HEK293T (cell line): ENCODE results near the gene AGPAT4.

Experiments
- CTCF ChIA-PET: fragments of 350-600 bp; formaldehyde crosslinking; extraction: SDS; loops from one replicate; lab custom pipeline; 2021; ENCODE audit warnings: antibody characterized with exemption, inconsistent platforms; lab: Yijun Ruan, JAX
- POLR2A ChIA-PET: fragments of 350-600 bp; formaldehyde crosslinking; extraction: SDS; loops from one replicate; lab custom pipeline; 2020; ENCODE audit warnings: antibody characterized with exemption, inconsistent platforms; lab: Yijun Ruan, JAX
- DNase-seq: peaks from one replicate; pipeline ENCODE4 v3.0.0; 2012; ENCODE audit warnings: mixed read lengths; ENCODE audit errors: extremely low spot score
- ARNT ChIP-seq: fragments of 450-650 bp; IDR thresholded peaks from 2 replicates; pipeline ENCODE4 v1.6.1; 2017; ENCODE audit warnings: mild to moderate bottlenecking
- BHLHE40 ChIP-seq: fragments of 450-650 bp; IDR thresholded peaks from 2 replicates; pipeline ENCODE4 v1.6.1; 2016; ENCODE audit warnings: mild to moderate bottlenecking, moderate library complexity, borderline replicate concordance
- CTBP1 ChIP-seq: fragments of 450-650 bp; IDR thresholded peaks from 2 replicates; pipeline ENCODE4 v1.6.1; 2016; ENCODE audit warnings: borderline replicate concordance
- ELF4 ChIP-seq: fragments of 450-650 bp; IDR thresholded peaks from 2 replicates; pipeline ENCODE4 v1.6.1; 2017; ENCODE audit warnings: antibody characterized with exemption
- FOXA1 ChIP-seq: fragments of 450-650 bp; IDR thresholded peaks from 2 replicates; pipeline ENCODE4 v1.6.1; 2016; ENCODE audit warnings: mild to moderate bottlenecking
- FOXK2 ChIP-seq: fragments of 450-650 bp; IDR thresholded peaks from 2 replicates; pipeline ENCODE4 v1.6.1; 2016; ENCODE audit warnings: mild to moderate bottlenecking
- FOXM1 ChIP-seq: fragments of 450-650 bp; IDR thresholded peaks from 2 replicates; pipeline ENCODE4 v1.6.1; 2017; ENCODE audit warnings: mild to moderate bottlenecking, borderline replicate concordance
- HDGF ChIP-seq: fragments of 450-650 bp; IDR thresholded peaks from 2 replicates; pipeline ENCODE4 v1.6.1; 2017; ENCODE audit warnings: antibody characterized with exemption, borderline replicate concordance
- L3MBTL2 ChIP-seq: fragments of 450-650 bp; conservative IDR thresholded peaks from 2 replicates; pipeline ENCODE4 v1.6.1; 2016; ENCODE audit warnings: mild to moderate bottlenecking
- LEF1 ChIP-seq: fragments of 450-650 bp; IDR thresholded peaks from 2 replicates; pipeline ENCODE4 v1.6.1; 2017; ENCODE audit warnings: mild to moderate bottlenecking, borderline replicate concordance
- NFRKB ChIP-seq: fragments of 450-650 bp; IDR thresholded peaks from 2 replicates; pipeline ENCODE4 v1.6.1; 2016; ENCODE audit warnings: mild to moderate bottlenecking, moderate library complexity
- PKNOX1 ChIP-seq: fragments of 450-650 bp; IDR thresholded peaks from 2 replicates; pipeline ENCODE4 v1.6.1; 2016
- SP1 ChIP-seq: fragments of 450-650 bp; IDR thresholded peaks from 2 replicates; pipeline ENCODE4 v1.6.1; 2017
- SUZ12 ChIP-seq: fragments of 450-650 bp; IDR thresholded peaks from 2 replicates; pipeline ENCODE4 v1.6.1; 2016; ENCODE audit warnings: mild to moderate bottlenecking
- TARDBP ChIP-seq: fragments of 450-650 bp; IDR thresholded peaks from 2 replicates; pipeline ENCODE4 v1.6.1; 2016
- ZNF384 ChIP-seq: fragments of 450-650 bp; IDR thresholded peaks from 2 replicates; pipeline ENCODE4 v1.6.1; 2016

AGPAT4 gene

GRCh38 chr6:161141173-161141572 is 132.7 kb downstream of the AGPAT4 start:
- DNase-seq, result peak; percentile 59
- CTCF ChIA-PET, result no interaction called here

GRCh38 chr6:161140554-161140875 is 133.3 kb downstream of the AGPAT4 start:
- no peak for DNase-seq
- ChIA-PET POLR2A (no interaction called here), CTCF (interaction anchor here (0.9 kb wide), 1 partner anchor 231 kb away, joined by 3 read pairs; no protein-coding TSS in a partner anchor)
- TF ChIP-seq CTBP1, result no peak
- no peak for TF ChIP-seq SP1
- TF ChIP-seq FOXK2, result no peak
- TF ChIP-seq TARDBP, result no peak
- TF ChIP-seq NFRKB, result no peak
- TF ChIP-seq ELF4, result no peak
- TF ChIP-seq HDGF, result no peak

More at GRCh38 chr6:161141173-161141572, 132.7 kb downstream of the AGPAT4 start:
- TF ChIP-seq NFRKB, result no peak
- no peak for TF ChIP-seq BHLHE40
- TF ChIP-seq ARNT, result 0 out of 2 replicates have a peak, but pooled peaks have one; percentile 6
- POLR2A ChIA-PET, result no interaction called here

- ChIA-PET CTCF (interaction anchor here (0.9 kb wide), 1 partner anchor 231 kb away, joined by 3 read pairs; no protein-coding TSS in a partner anchor), POLR2A (no interaction called here)
- no peak for DNase-seq
- TF ChIP-seq HDGF (no peak), TARDBP (no peak)
Measured at GRCh38 chr6:161139766-161140553, 133.9 kb downstream of the AGPAT4 start.

- ChIA-PET CTCF (no interaction called here), POLR2A (no interaction called here)
- TF ChIP-seq ZNF384, result no peak
- no peak for TF ChIP-seq HDGF
- TF ChIP-seq ARNT, result no peak
- no peak for TF ChIP-seq ELF4
- TF ChIP-seq FOXM1, result no peak
- no peak for TF ChIP-seq SUZ12
- TF ChIP-seq TARDBP, result no peak
- no peak for TF ChIP-seq PKNOX1
- TF ChIP-seq LEF1, result no peak
- no peak for TF ChIP-seq NFRKB
- TF ChIP-seq FOXA1, result no peak
- TF ChIP-seq SP1, result no peak
- no peak for TF ChIP-seq BHLHE40
- TF ChIP-seq FOXK2, result no peak
- TF ChIP-seq CTBP1, result no peak
- no peak for TF ChIP-seq L3MBTL2
- DNase-seq, result no peak
Measured at GRCh38 chr6:161139304-161139765, 134.5 kb downstream of the AGPAT4 start.

GRCh38 chr6:161138543-161139303 is 135.1 kb downstream of the AGPAT4 start:
- CTCF ChIA-PET, result no interaction called here
- no peak for DNase-seq
- TF ChIP-seq ELF4 (no peak), BHLHE40 (no peak), SP1 (no peak), FOXA1 (no peak), ZNF384 (no peak), ARNT (no peak)
- POLR2A ChIA-PET, result no interaction called here

GRCh38 chr6:161137839-161138542 is 135.9 kb downstream of the AGPAT4 start:
- ChIA-PET CTCF (no interaction called here), POLR2A (no interaction called here)
- DNase-seq, result no peak
- no peak for TF ChIP-seq L3MBTL2
- TF ChIP-seq SUZ12, result no peak
- no peak for TF ChIP-seq FOXK2
- TF ChIP-seq PKNOX1, result no peak
- TF ChIP-seq NFRKB, result no peak
- TF ChIP-seq HDGF, result no peak
- no peak for TF ChIP-seq ARNT
- TF ChIP-seq ZNF384, result no peak
- no peak for TF ChIP-seq TARDBP
- no peak for TF ChIP-seq BHLHE40
- TF ChIP-seq CTBP1, result no peak
- TF ChIP-seq FOXM1, result no peak
- TF ChIP-seq SP1, result no peak

- POLR2A ChIA-PET, result no interaction called here
- CTCF ChIA-PET, result no interaction called here
- no peak for TF ChIP-seq FOXM1
- TF ChIP-seq ELF4, result no peak
- no peak for TF ChIP-seq ARNT
- TF ChIP-seq SP1, result no peak
- TF ChIP-seq L3MBTL2, result no peak
- TF ChIP-seq HDGF, result no peak
- no peak for TF ChIP-seq TARDBP
- no peak for DNase-seq
Measured at GRCh38 chr6:161137320-161137719, 136.5 kb downstream of the AGPAT4 start.
